Upper lobe of left lung (tissue), 6 donors: ENCODE results near the gene ARL4A. TPM values are rescaled to one million over a fixed set of nuclear protein-coding genes. Genes with fewer than 3 reads are reported as not detected.
A peak's percentile ranks its signal among the peaks of the same experiment; 100 is the strongest.

Source experiments
- ATAC-seq, 2 donors: fragments of 200-7000 bp; cut with Tn5 transposase; one replicate each; pipeline ENCODE4 v1.9.1; 2022; ENCODE audit warnings: mild to moderate bottlenecking in 2 of 2, moderate library complexity in 2 of 2; ENCODE audit not compliant: low FRiP score in 2 of 2
- DNase-seq, 2 donors: peaks; one replicate each; pipeline ENCODE4 v3.0.0-alpha.2; 2019 to 2020
- H3K27ac ChIP-seq, 4 donors: fragments of 200-600 bp; sonication (generic); one replicate each; pipeline ENCODE4 v1.5.1; 2016 to 2019
- H3K27me3 ChIP-seq, 4 donors: fragments of 200-600 bp; sonication (generic); one replicate each; pipeline ENCODE4 v1.5.1; 2017 to 2019
- H3K36me3 ChIP-seq, 4 donors: fragments of 200-600 bp; sonication (generic); one replicate each; pipeline ENCODE4 v1.5.1; 2016 to 2019
- H3K4me1 ChIP-seq, 4 donors: fragments of 200-600 bp; sonication (generic); one replicate each; pipeline ENCODE4 v1.5.1; 2018 to 2019
- H3K4me3 ChIP-seq, 4 donors: fragments of 200-600 bp; sonication (generic); one replicate each; pipeline ENCODE4 v1.5.1; 2017 to 2019; ENCODE audit warnings: mild to moderate bottlenecking in 2 of 4, moderate library complexity in 1 of 4
- H3K9me3 ChIP-seq, 4 donors: fragments of 200-600 bp; sonication (generic); one replicate each; pipeline ENCODE4 v1.5.1; 2018 to 2019
- CTCF ChIP-seq, 6 experiments: fragments of 450-650 bp in 4 of 6; fragments of 200-600 bp in 2 of 6; sonication (generic) in 2 of 6; IDR thresholded peaks; one replicate each; pipeline ENCODE4 v1.5.1; 2016 to 2019; ENCODE audit warnings: antibody characterized with exemption in 6 of 6
- EP300 ChIP-seq, 4 donors: sonication (generic); formaldehyde crosslinking; IDR thresholded peaks; one replicate each; pipeline ENCODE4 v1.5.1; 2017; ENCODE audit warnings: antibody characterized with exemption in 4 of 4, control low read depth in 2 of 4
- POLR2A ChIP-seq, 4 donors: fragments of 450-650 bp; IDR thresholded peaks; one replicate each; pipeline ENCODE4 v1.5.1; 2016 to 2017; ENCODE audit warnings: antibody characterized with exemption in 4 of 4, mild to moderate bottlenecking in 2 of 4
- POLR2AphosphoS5 ChIP-seq, 2 donors: sonication (generic); formaldehyde crosslinking; IDR thresholded peaks; one replicate each; pipeline ENCODE4 v1.5.1; 2017; ENCODE audit warnings: antibody characterized with exemption in 2 of 2
- WGBS, 2 donors: methylation state at CpG; one replicate each; pipeline ENCODE4 v1.1.5; 2017 to 2018; 5-methylcytosine and 5-hydroxymethylcytosine counted together
- total RNA-seq, 6 donors: library from RNA; depleted of rRNA in 4 of 6; stranded (reverse); fragments of >200 nt in 4 of 6; gene quantifications; one replicate each; pipeline versions ENCODE4 v1.1.0 to v1.2.1, GENCODE V29; 2016 to 2021
- donor health status: DM: no; HTN: no; CAD: no; lungs with moderate emphysema.
- donor health status: DM: no; HTN: yes; CAD: no; lungs with severe emphysema.

Gene ARL4A
- 10 to 100 TPM in 4 of 6 donors, 1 to 10 TPM in 2; 5.9 to 47.5 (median 30.5) TPM for total RNA-seq

DNA sequence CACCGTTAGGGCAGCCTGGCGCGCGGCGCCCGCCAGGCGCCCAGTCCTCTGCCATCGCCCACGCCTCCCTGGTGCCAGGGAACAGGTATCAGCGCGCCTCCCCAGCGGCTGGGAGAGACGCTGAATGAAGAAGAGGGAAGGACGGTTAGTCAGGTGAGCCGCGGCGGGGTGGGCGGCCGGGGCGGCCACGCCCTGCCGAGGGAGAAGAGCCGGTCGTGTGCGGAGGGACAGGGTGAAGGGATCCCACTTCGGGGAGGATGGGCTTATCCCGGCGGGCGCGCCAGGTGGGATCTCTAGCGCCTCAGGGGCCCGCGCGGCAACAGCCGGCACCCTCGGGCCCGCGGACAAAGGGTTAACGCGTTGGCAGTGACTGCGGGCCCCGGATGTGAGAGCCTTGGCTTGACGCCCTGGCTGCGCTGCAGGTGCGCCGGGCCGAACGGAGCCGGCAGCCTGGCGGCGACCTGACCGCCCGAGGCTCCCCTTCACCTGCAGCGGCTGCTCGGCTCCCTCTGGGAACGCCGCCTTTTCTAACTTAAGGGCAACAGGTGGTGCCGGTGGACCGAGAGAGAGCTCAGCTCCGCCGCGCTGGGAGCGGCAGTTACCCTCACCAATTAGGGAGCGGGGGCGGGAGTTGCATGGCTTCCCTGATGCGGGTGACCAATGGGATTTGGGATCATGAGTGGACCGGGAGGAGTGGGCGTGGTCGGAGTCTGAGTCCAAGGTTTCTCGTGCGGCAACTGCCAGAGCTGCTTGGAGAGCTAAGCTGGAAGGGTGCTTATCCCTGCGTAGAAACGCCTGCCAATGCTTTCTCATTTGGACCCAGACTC, at the start of gene ARL4A:
Gene ARL4A (plus strand): TSS at position 743 of the 827 bp plus-strand sequence. CDS start 622 bp downstream, outside the sequence.
- Histone ChIP-seq H3K4me3 (peak within 1 kb of the TSS; percentile 69 to 96 (median 92)), H3K36me3 (no peaks in the 10 kb centered on the region), H3K27me3 (no peaks in the 10 kb centered on the region), H3K9me3 (no peaks in the 10 kb centered on the region), H3K27ac (peak within 1 kb of the TSS; percentile 88 to 93 (median 90)), H3K4me1 (peaks cover 6 to 16% (median 14%) of the 10 kb centered on the region in 4 donors)
- WGBS, 2 donors = 0% methylated on average over 30 to 60 of the region's 73 CpGs
- DNase-seq = peak; percentile 94 to 99
- peak in 3 of 6 experiments; percentile 19 to 71 (median 41) for TF ChIP-seq CTCF (IDR thresholded peaks at IDR 0.05)
- no peak for TF ChIP-seq EP300 (IDR thresholded peaks at IDR 0.05)
- TF ChIP-seq POLR2A (IDR thresholded peaks at IDR 0.05) = peak in 3 of 4 donors; percentile 68 to 95 (median 84)
- peak; percentile 55 to 90 for TF ChIP-seq POLR2AphosphoS5 (IDR thresholded peaks at IDR 0.05)
- peak; percentile 95 to 97 for ATAC-seq

GRCh38 chr7:12637819-12638592, 49.4 kb upstream of the ARL4A start:
- no peaks in the 10 kb centered on the region for H3K9me3 ChIP-seq
- H3K36me3 ChIP-seq = no peaks in the 10 kb centered on the region
- no peak overlapping the region for H3K4me3 ChIP-seq
- WGBS, 2 donors = 36 to 51% methylated on average over 4 of the region's 4 CpGs
- H3K27me3 ChIP-seq = no peaks in the 10 kb centered on the region
- H3K27ac ChIP-seq = peak overlapping the region in 1 of 4 donors; percentile 34
- peak in 1 of 2 donors; percentile 64 for ATAC-seq
- H3K4me1 ChIP-seq = peaks cover 0 to 9% (median 3%) of the 10 kb centered on the region in 4 donors
- no peak for DNase-seq
- no peak for TF ChIP-seq POLR2AphosphoS5 (IDR thresholded peaks at IDR 0.05)
- TF ChIP-seq EP300 (IDR thresholded peaks at IDR 0.05) = no peak

DNA sequence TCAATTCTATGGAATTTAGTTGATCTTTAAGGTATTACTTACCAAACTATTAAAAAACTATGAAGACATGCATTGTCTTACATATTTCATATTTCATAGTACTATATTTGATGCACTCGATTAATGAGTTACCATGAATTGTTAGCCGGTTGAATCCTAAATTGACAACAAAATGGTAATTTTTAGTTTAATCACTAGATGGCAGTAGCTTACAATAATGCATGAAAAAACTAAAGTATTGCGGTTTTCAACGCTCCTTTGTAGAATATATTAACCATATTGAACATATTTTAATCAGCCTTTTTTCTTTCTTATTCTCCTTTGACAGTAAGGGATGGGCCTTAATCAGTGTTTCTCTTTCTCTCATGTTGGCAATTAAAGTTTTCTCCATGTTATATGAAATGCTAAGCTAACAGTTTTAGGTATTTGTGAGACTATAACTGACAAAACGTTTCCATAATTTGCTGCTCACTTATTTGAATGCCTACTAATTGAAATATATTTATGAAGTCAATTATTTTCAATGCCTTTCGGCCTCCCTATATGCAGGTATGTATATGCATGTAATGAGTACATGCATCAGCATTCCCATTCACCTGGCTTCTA, 48.5 kb upstream of the ARL4A start:
- Histone ChIP-seq H3K27me3 (no peaks in the 10 kb centered on the region), H3K4me3 (no peak overlapping the region), H3K4me1 (peaks cover 0 to 9% (median 3%) of the 10 kb centered on the region in 4 donors), H3K9me3 (no peaks in the 10 kb centered on the region), H3K36me3 (no peaks in the 10 kb centered on the region), H3K27ac (no peak overlapping the region)
- 19 to 22% methylated on average over 6 of the region's 6 CpGs for WGBS, 2 donors
- DNase-seq = no peak
- peak in 1 of 2 donors; percentile 65 for ATAC-seq
- TF ChIP-seq POLR2AphosphoS5 (IDR thresholded peaks at IDR 0.05) (no peak), CTCF (IDR thresholded peaks at IDR 0.05) (peak; percentile 24 to 58 (median 53))

- ATAC-seq = no peak
- H3K36me3 ChIP-seq = no peaks in the 10 kb centered on the region
- WGBS, 2 donors = 84 to 88% methylated on average over 7 of the region's 7 CpGs
- DNase-seq = no peak
- no peaks in the 10 kb centered on the region for H3K27me3 ChIP-seq
- TF ChIP-seq POLR2AphosphoS5 (IDR thresholded peaks at IDR 0.05) (no peak), POLR2A (IDR thresholded peaks at IDR 0.05) (no peak), EP300 (IDR thresholded peaks at IDR 0.05) (no peak), CTCF (IDR thresholded peaks at IDR 0.05) (no peak)
- peaks cover 0 to 9% (median 3%) of the 10 kb centered on the region in 4 donors for H3K4me1 ChIP-seq
- no peaks in the 10 kb centered on the region for H3K9me3 ChIP-seq
- no peak overlapping the region for H3K4me3 ChIP-seq
- no peak overlapping the region for H3K27ac ChIP-seq
These were observed 46.9 kb upstream of the ARL4A start for GRCh38 chr7:12640299-12641096.
